Adrenal gland (tissue), 5 donors: ENCODE measurements around the gene KNTC1.

Experiments used
- POLR2A ChIP-seq, 2 donors: fragments of 450-650 bp; IDR thresholded peaks; one replicate each; pipeline ENCODE4 v1.6.1; 2017; ENCODE audit warnings: antibody characterized with exemption in 2 of 2, mild to moderate bottlenecking in 2 of 2, moderate library complexity in 1 of 2
- TF ChIP-seq, protein P1 (sequence below), 6 experiments: fragments of 450-650 bp in 4 of 6; fragments of 200-600 bp in 2 of 6; sonication (generic) in 1 of 6; IDR thresholded peaks; 1 replicate in 5 of 6; 2 replicates in 1 of 6; pipeline versions ENCODE4 v1.5.1 to v1.8.0; 2016 to 2021; ENCODE audit warnings: antibody characterized with exemption in 6 of 6, mild to moderate bottlenecking in 2 of 6, moderate library complexity in 1 of 6
- donor health status: DM: no; HTN: no; CAD: no.

DNA sequence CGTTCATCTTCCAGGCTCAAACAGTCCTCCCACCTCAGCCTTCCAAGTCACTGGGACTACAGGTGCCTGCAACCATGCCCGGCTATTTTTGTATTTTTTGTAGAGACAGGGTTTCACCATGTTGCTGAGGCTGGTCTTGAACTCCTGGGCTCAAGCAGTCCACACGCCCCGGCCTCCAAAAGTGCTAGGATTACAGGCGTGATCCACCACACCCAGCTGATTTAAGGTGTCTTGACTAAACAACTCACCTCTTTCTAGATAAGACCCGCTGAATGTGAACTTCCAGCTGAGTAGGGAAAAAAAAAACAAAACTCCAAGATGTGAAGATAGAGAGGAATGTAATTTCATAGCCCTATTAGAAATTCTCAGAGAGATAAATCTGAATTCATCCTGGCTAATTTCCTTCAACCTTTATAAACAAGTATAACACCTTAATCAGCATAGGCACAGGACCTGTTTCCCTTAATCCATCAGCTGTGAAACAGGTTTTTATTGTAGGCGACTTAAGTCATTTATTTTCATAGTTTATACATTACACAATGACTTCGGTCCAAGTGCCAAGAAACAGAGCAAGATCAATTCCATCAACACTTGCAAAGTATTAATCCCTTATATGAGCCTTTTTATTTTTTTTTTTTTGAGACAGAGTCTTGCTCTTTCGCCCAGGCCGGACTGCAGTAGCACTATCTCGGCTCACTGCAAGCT lies 124.6 kb downstream of the KNTC1 start:
- TF ChIP-seq, protein P1, sequence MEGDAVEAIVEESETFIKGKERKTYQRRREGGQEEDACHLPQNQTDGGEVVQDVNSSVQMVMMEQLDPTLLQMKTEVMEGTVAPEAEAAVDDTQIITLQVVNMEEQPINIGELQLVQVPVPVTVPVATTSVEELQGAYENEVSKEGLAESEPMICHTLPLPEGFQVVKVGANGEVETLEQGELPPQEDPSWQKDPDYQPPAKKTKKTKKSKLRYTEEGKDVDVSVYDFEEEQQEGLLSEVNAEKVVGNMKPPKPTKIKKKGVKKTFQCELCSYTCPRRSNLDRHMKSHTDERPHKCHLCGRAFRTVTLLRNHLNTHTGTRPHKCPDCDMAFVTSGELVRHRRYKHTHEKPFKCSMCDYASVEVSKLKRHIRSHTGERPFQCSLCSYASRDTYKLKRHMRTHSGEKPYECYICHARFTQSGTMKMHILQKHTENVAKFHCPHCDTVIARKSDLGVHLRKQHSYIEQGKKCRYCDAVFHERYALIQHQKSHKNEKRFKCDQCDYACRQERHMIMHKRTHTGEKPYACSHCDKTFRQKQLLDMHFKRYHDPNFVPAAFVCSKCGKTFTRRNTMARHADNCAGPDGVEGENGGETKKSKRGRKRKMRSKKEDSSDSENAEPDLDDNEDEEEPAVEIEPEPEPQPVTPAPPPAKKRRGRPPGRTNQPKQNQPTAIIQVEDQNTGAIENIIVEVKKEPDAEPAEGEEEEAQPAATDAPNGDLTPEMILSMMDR (IDR thresholded peaks at IDR 0.05): no peak
- no peak for TF ChIP-seq POLR2A (IDR thresholded peaks at IDR 0.05)
